GM13976 (cell line): ENCODE results near the gene CSTB.

ENCODE experiments used
- DNase-seq: peaks from one replicate; pipeline ENCODE4 v3.0.0; 2012; ENCODE audit warnings: low spot score
- in situ Hi-C: fragments of 300-500 bp; cut with MboI; formaldehyde crosslinking; loops from one replicate; pipeline ENCODE4 v1.12.0; 2022; ENCODE audit warnings: low sequenced_read_pairs, mixed read lengths, inconsistent platforms; ENCODE audit not compliant: unreplicated experiment
- TF ChIP-seq, protein P1 (sequence below): IDR thresholded peaks from 2 replicates; pipeline ENCODE4 v1.5.1; 2012; ENCODE audit warnings: borderline replicate concordance, mild to moderate bottlenecking; ENCODE audit not compliant: insufficient read depth; ENCODE audit errors: extremely low read depth, missing control alignments, control extremely low read depth

Gene CSTB

DNA sequence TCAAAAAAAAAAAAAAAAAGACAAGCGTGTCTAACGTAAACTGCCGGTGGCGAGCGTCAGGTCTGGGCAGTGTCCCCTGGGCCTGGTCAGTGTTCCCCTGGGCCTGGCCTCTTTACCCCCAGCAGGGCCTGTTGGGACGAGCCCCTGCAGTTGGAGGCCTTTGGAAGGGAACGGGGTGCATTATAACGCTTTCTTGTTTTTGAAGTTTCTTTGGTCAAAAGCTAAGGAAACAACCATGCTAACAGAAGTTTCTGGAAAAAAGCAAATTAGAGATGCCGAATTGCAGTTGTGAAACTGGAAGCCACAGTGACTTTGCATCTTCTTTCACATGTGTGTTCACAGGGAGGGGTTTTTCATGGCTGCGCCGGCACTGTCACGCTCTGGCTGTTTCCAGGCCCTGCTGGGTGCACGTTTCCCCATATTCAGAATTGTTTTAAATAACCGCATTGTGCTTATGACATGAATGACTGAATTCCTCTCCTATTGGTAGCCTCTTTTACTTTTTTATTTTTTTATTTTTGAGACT is 29.2 kb upstream of the CSTB start:
- TF ChIP-seq, protein P1, sequence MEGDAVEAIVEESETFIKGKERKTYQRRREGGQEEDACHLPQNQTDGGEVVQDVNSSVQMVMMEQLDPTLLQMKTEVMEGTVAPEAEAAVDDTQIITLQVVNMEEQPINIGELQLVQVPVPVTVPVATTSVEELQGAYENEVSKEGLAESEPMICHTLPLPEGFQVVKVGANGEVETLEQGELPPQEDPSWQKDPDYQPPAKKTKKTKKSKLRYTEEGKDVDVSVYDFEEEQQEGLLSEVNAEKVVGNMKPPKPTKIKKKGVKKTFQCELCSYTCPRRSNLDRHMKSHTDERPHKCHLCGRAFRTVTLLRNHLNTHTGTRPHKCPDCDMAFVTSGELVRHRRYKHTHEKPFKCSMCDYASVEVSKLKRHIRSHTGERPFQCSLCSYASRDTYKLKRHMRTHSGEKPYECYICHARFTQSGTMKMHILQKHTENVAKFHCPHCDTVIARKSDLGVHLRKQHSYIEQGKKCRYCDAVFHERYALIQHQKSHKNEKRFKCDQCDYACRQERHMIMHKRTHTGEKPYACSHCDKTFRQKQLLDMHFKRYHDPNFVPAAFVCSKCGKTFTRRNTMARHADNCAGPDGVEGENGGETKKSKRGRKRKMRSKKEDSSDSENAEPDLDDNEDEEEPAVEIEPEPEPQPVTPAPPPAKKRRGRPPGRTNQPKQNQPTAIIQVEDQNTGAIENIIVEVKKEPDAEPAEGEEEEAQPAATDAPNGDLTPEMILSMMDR = no peak
- in situ Hi-C loops = loop anchor here (25.0 kb wide), 1 partner anchor 482 kb away; the partner anchor contains the start of gene AIRE
- peak; percentile 95 for DNase-seq

DNA sequence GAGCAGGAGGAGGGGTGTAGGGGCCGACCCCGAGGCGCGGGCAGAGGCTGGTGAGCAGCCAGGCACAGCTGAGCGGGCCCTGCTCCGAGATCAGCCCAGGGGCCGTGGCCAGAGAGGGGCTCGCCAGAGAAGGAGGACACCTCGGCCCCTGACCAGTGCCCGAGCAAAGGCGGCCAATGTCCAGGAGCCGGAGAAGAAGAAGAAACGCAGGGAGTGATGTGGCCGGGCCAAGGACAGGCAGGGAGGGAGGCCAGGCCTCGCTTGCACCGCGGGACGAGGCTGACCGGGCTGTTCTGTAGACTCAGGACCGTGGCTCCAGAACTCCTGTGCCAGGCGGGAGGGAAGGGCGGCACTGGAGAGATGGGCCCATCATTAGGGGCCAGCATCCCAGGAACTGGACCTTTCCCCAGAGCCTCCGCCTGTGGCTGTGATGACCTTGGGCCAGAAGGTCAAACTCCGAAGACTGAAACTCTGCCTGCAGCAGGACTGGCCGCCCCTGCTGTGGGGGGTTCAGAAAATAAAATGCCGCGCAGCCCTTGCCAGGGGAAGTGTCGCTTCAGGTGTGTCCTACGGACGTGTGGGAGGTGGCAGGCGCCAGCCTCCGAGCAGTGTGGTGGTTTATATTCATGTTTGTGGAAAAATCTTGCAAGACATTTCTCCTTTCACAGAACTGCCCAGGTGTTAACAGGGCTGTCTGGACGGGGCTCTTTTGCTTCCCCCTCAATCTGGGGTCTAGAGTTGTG is 27.6 kb upstream of the CSTB start:
- no peak for DNase-seq
- TF ChIP-seq, protein P1 = no peak
- in situ Hi-C loops = loop anchor here (25.0 kb wide), 1 partner anchor 484 kb away; the partner anchor contains the start of gene AIRE

DNA sequence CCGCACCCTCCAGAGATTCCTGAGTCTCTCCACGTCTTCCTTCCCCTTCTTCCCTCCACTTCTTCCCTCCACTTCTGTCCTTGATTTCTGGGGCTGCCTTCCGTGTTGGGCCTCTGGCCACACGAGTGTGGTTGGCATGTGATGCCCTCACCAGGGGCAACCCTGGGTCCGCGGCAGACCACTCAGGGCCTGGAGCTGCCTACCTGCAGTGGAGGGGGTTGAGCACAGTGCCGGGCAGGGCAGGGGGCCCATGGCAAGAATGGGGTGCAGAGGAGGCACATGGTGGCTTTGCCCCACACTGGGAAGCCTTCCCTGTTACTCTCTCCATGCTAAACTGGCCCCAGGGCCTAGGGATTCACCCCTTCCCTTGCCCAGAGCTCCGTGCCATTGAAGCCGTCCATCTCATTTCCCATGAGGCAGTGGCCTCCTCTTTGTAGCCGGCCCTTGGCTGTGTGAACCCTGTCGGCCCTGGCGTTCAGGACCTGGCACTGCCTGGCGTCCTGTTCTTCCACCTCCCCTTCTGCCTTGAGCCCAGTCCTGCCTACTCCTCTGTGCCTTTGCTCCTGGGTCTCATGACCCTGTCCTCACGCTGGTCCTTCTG is 26.7 kb upstream of the CSTB start:
- DNase-seq = no peak
- in situ Hi-C loops = loop anchor here (25.0 kb wide), 1 partner anchor 484 kb away; the partner anchor contains the start of gene AIRE
- TF ChIP-seq, protein P1 = no peak

DNA sequence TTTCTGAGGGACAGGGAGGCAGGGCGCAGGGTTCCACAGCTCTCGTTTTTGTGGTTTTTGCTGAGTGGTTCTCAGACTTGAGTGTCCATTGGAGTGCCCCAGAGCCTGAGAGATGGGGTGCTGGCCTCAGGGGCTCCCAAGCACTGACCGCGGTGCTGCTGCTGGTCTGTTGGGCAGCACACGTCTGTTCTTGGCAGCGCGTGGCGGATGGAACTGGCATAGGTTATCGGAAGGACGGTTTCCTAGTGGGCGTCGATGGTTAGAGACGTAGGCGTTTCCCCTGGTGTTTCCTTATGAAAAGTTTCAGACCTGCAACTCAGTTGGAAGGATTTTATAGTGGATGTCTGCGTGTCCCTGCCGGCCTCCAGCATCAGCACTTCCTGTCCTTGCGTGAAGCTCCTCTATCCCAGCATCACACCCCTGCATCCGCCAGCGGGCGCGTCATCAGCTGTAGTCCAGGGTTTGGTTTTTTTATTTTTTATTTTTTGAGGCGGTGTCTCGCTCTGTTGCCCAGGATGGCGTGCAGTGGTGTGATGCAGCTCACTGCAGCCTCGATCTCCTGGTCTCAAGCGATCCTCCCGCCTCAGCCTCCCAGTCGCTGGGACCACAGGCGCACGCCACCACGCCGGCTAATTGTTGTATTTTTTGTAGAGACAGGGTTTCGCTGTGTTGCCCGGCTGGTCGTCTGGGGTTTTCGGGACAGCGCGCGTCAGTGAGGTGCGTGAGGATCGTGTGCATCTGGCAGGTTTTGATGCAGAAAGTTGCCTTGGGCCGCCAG is 25.1 kb upstream of the CSTB start:
- DNase-seq = no peak
- TF ChIP-seq, protein P1 = no peak
- in situ Hi-C loops = loop anchor here (25.0 kb wide), 1 partner anchor 486 kb away; the partner anchor contains the start of gene AIRE

DNA sequence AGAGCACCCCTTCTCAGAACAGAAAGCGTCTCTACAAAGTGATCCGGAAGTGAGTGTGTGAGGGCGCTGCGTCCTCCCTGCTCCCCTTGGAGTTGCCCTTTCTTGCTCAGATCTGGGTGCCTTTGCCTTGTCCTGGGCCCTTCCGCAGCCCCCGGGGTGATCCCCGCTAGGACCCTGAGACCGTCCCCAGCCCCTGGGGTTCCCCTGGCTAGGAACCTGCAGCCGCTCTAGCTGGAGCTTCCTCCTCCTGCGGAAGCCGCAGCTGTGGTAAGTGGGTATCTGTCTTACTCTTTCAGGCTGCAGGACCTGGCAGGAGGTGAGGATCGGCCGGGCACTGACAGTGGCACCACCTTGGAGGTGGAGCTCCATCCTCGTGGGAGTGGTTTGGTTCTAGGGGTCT is 24.5 kb upstream of the CSTB start:
- no peak for DNase-seq
- in situ Hi-C loops = loop anchor here (25.0 kb wide), 1 partner anchor 487 kb away; the partner anchor contains the start of gene AIRE
- TF ChIP-seq, protein P1 = no peak

DNA sequence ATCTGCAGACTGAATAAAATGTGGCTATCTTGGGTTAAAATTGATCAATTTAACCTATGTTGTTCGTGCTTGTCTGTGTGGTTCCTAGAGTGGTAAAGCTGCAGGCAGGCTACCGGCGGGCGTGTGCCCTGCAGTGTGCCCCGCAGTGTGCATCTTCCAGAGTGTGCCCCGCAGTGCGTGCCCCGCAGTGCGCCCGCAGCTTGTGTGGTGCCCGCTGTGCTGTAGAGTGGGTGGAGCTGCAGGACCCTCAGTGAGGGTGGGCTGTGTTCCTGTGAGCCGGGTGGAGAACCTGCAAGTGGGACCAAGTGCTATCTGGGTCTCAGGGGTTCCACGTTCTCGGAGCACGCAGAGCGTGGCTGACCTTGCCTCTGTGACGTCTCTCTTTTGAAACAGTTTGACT is 24.0 kb upstream of the CSTB start:
- TF ChIP-seq, protein P1 = no peak
- in situ Hi-C loops = loop anchor here (25.0 kb wide), 1 partner anchor 487 kb away; the partner anchor contains the start of gene AIRE
- no peak for DNase-seq
